Measurements from ENCODE around the gene AGPAT3. TPM values are rescaled to one million over a fixed set of nuclear protein-coding genes. Genes with fewer than 3 reads are reported as not detected.

The AGPAT3 gene
- total RNA-seq, 2 experiments from 2014 or later, result 80.3 to 93.1 TPM

- H3K27me3 Mint-ChIP-seq, result peaks cover 2% of the 10 kb centered on the region
- ChIA-PET CTCF (no interaction called here), POLR2A (interaction anchor here (0.6 kb wide), 1 partner anchor 35 kb away, joined by 3 read pairs; no protein-coding TSS in a partner anchor)
- no peaks in the 10 kb centered on the region for H3K9me3 Mint-ChIP-seq
- no peak for DNase-seq
- H3K4me1 Mint-ChIP-seq, result peaks cover 14% of the 10 kb centered on the region
- no peak overlapping the region for H3K27ac Mint-ChIP-seq
- H3K36me3 Mint-ChIP-seq (ENCODE audit: low read depth), result peaks cover 5% of the 10 kb centered on the region
- H3K4me3 Mint-ChIP-seq, result no peak overlapping the region
Observed at GRCh38 chr21:43986544-43987451, 121.8 kb downstream of the AGPAT3 start.

- Mint-ChIP-seq H3K9me3 (no peaks in the 10 kb centered on the region), H3K4me1 (peaks cover 14% of the 10 kb centered on the region), H3K27me3 (peaks cover 2% of the 10 kb centered on the region), H3K4me3 (no peak overlapping the region), H3K27ac (no peak overlapping the region), H3K36me3 (ENCODE audit: low read depth) (no peaks in the 10 kb centered on the region)
- DNase-seq, result no peak
- ChIA-PET POLR2A (interaction anchor here (0.6 kb wide), 1 partner anchor 34 kb away, joined by 3 read pairs; no protein-coding TSS in a partner anchor), CTCF (no interaction called here)
Observed at GRCh38 chr21:43987509-43987908, 122.5 kb downstream of the AGPAT3 start.

GRCh38 chr21:43988016-43988415, 123.0 kb downstream of the AGPAT3 start:
- H3K4me3 Mint-ChIP-seq, result no peak overlapping the region
- peaks cover 2% of the 10 kb centered on the region for H3K27me3 Mint-ChIP-seq
- no peak for DNase-seq
- H3K4me1 Mint-ChIP-seq, result peaks cover 12% of the 10 kb centered on the region
- POLR2A ChIA-PET, result no interaction called here
- CTCF ChIA-PET, result no interaction called here
- no peaks in the 10 kb centered on the region for H3K9me3 Mint-ChIP-seq
- H3K36me3 Mint-ChIP-seq (ENCODE audit: low read depth), result no peaks in the 10 kb centered on the region
- H3K27ac Mint-ChIP-seq, result no peak overlapping the region

GRCh38 chr21:43988506-43989230, 123.6 kb downstream of the AGPAT3 start:
- H3K4me3 Mint-ChIP-seq, result no peak overlapping the region
- no peak overlapping the region for H3K27ac Mint-ChIP-seq
- ChIA-PET CTCF (no interaction called here), POLR2A (no interaction called here)
- peaks cover 2% of the 10 kb centered on the region for H3K27me3 Mint-ChIP-seq
- DNase-seq, result no peak
- no peaks in the 10 kb centered on the region for H3K36me3 Mint-ChIP-seq (ENCODE audit: low read depth)
- no peaks in the 10 kb centered on the region for H3K9me3 Mint-ChIP-seq
- H3K4me1 Mint-ChIP-seq, result peaks cover 11% of the 10 kb centered on the region

- peaks cover 11% of the 10 kb centered on the region for H3K4me1 Mint-ChIP-seq
- H3K27me3 Mint-ChIP-seq, result peaks cover 2% of the 10 kb centered on the region
- no peak for DNase-seq
- CTCF ChIA-PET, result no interaction called here
- POLR2A ChIA-PET, result no interaction called here
- no peaks in the 10 kb centered on the region for H3K9me3 Mint-ChIP-seq
- H3K4me3 Mint-ChIP-seq, result no peak overlapping the region
- no peak overlapping the region for H3K27ac Mint-ChIP-seq
- H3K36me3 Mint-ChIP-seq (ENCODE audit: low read depth), result no peaks in the 10 kb centered on the region
Observed at GRCh38 chr21:43989401-43989800, 124.4 kb downstream of the AGPAT3 start.

GRCh38 chr21:43991447-43991991, 126.5 kb downstream of the AGPAT3 start:
- Mint-ChIP-seq H3K27ac (peak overlapping the region; percentile 11), H3K36me3 (ENCODE audit: low read depth) (no peaks in the 10 kb centered on the region), H3K27me3 (peaks cover 2% of the 10 kb centered on the region), H3K4me1 (no peaks in the 10 kb centered on the region), H3K4me3 (no peak overlapping the region), H3K9me3 (no peaks in the 10 kb centered on the region)
- DNase-seq, result no peak
- CTCF ChIA-PET, result interaction anchor here (1.0 to 1.3 kb wide), 2 partner anchors 15 to 65 kb away, joined by 3 to 7 read pairs; no protein-coding TSS in a partner anchor
- POLR2A ChIA-PET, result no interaction called here

- Mint-ChIP-seq H3K27me3 (peaks cover 5% of the 10 kb centered on the region), H3K9me3 (no peaks in the 10 kb centered on the region), H3K27ac (no peak overlapping the region), H3K4me3 (no peak overlapping the region), H3K4me1 (no peaks in the 10 kb centered on the region), H3K36me3 (ENCODE audit: low read depth) (no peaks in the 10 kb centered on the region)
- POLR2A ChIA-PET, result no interaction called here
- CTCF ChIA-PET, result interaction anchor here (0.6 to 1.3 kb wide), 4 partner anchors 15 to 1837 kb away, joined by 3 to 7 read pairs (median 3); partner anchors contain the start of gene TRAPPC10
- no peak for DNase-seq
Observed at GRCh38 chr21:43992121-43992520, 127.1 kb downstream of the AGPAT3 start.

GRCh38 chr21:43993420-43993934, 128.5 kb downstream of the AGPAT3 start:
- no peak for DNase-seq
- H3K9me3 Mint-ChIP-seq, result no peaks in the 10 kb centered on the region
- H3K4me3 Mint-ChIP-seq, result no peak overlapping the region
- H3K36me3 Mint-ChIP-seq (ENCODE audit: low read depth), result no peaks in the 10 kb centered on the region
- ChIA-PET POLR2A (no interaction called here), CTCF (no interaction called here)
- H3K27ac Mint-ChIP-seq, result no peak overlapping the region
- no peaks in the 10 kb centered on the region for H3K4me1 Mint-ChIP-seq
- peaks cover 16% of the 10 kb centered on the region for H3K27me3 Mint-ChIP-seq

GRCh38 chr21:43994085-43994484, 129.1 kb downstream of the AGPAT3 start:
- CTCF ChIA-PET, result interaction anchor here (1.1 kb wide), 1 partner anchor 10 kb away, joined by 4 read pairs; no protein-coding TSS in a partner anchor
- Mint-ChIP-seq H3K36me3 (ENCODE audit: low read depth) (no peaks in the 10 kb centered on the region), H3K27ac (no peak overlapping the region), H3K9me3 (no peaks in the 10 kb centered on the region), H3K4me3 (no peak overlapping the region), H3K27me3 (peaks cover 18% of the 10 kb centered on the region), H3K4me1 (no peaks in the 10 kb centered on the region)
- POLR2A ChIA-PET, result no interaction called here
- no peak for DNase-seq

- ChIA-PET CTCF (interaction anchor here (1.1 kb wide), 1 partner anchor 10 kb away, joined by 4 read pairs; no protein-coding TSS in a partner anchor), POLR2A (no interaction called here)
- H3K36me3 Mint-ChIP-seq (ENCODE audit: low read depth), result no peaks in the 10 kb centered on the region
- peaks cover 22% of the 10 kb centered on the region for H3K27me3 Mint-ChIP-seq
- no peaks in the 10 kb centered on the region for H3K4me1 Mint-ChIP-seq
- DNase-seq, result no peak
- no peak overlapping the region for H3K27ac Mint-ChIP-seq
- H3K9me3 Mint-ChIP-seq, result no peaks in the 10 kb centered on the region
- no peak overlapping the region for H3K4me3 Mint-ChIP-seq
Observed at GRCh38 chr21:43994646-43995045, 129.6 kb downstream of the AGPAT3 start.

- Mint-ChIP-seq H3K36me3 (ENCODE audit: low read depth) (no peaks in the 10 kb centered on the region), H3K9me3 (no peaks in the 10 kb centered on the region), H3K4me1 (no peaks in the 10 kb centered on the region), H3K27ac (no peak overlapping the region), H3K4me3 (no peak overlapping the region), H3K27me3 (peaks cover 22% of the 10 kb centered on the region)
- ChIA-PET CTCF (interaction anchor here (0.8 kb wide), 1 partner anchor 98 kb away, joined by 3 read pairs; no protein-coding TSS in a partner anchor), POLR2A (no interaction called here)
- no peak for DNase-seq
Observed at GRCh38 chr21:43995521-43996105, 130.6 kb downstream of the AGPAT3 start.
